GM18951 (cell line): ENCODE measurements around the gene MYBPC2.
"Not testable (repeated sequence)": the region's sequence is repeated elsewhere in the genome, so short reads cannot be mapped to it uniquely, and the experiment has no call there.

Source experiments
- POLR2A ChIP-seq: IDR thresholded peaks from 4 replicates; pipeline ENCODE4 v1.6.1; 2011; ENCODE audit warnings: mild to moderate bottlenecking; ENCODE audit not compliant: insufficient read length, insufficient read depth; ENCODE audit errors: extremely low read depth
- in situ Hi-C: fragments of 300-500 bp; cut with MboI; formaldehyde crosslinking; loops from one replicate; pipeline ENCODE4 v1.12.0; 2022; ENCODE audit warnings: low sequenced_read_pairs, mixed read lengths, inconsistent platforms; ENCODE audit not compliant: unreplicated experiment

The MYBPC2 gene

GRCh38 chr19:50432221-50433028 lies at the start of gene MYBPC2:
TSS of gene MYBPC2 (plus strand) at chr19:50432892. CDS start at chr19:50432954, 62 bp downstream.
- in situ Hi-C loops: no loop called here
- TF ChIP-seq POLR2A: peak; percentile 4

- in situ Hi-C loops: no loop called here
- no peak for TF ChIP-seq POLR2A
Measured at GRCh38 chr19:50383001-50383851, 49.5 kb upstream of the MYBPC2 start.

DNA sequence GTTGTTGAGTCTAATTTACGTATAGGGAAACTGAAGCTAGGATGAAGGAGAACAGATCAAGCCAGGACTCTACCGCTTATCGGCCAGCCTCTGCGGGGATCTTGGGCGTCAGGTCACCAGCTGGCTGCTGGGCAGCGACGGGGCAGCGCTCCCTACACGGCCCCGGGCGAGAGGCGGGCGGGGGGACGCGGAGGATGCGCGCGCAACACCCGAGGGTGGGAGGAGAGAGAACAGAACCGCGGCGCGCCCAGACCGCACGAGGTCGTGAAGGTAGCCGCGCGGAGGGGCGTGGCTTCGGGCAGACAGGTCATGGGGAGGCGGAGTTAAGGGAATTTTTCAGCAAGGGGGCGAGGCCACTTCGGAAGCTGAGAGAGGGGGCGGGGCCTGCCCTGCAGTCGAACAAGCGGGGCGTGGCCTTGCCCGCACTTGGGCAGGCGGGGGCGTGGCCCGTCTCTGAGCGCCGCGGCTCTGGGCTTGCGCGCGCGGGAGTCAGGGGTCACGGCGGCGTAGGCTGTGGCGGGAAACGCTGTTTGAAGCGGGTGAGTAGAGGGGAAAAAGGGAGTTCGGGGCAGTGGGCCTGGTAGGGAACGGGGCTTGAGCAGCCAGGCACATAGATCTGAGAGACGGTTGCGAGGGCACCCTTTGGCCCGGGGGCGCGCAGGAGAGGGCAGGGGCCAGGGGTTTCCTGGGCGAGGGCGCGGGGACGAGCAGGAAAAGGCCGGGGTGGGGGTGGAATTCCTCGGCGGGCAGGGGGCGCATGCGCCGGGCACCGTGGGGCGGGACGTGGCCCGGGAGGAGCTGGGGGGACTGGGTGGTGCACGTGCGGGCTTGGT lies 48.6 kb upstream of the MYBPC2 start, which contains the start of gene POLD1:
Gene POLD1 (plus strand): TSS at position 496 of the 833 bp plus-strand sequence. CDS start 14,505 bp downstream, outside the sequence.
- in situ Hi-C loops: no loop called here
- TF ChIP-seq POLR2A: peak; percentile 69

GRCh38 chr19:50384685-50385535 lies 47.8 kb upstream of the MYBPC2 start:
- TF ChIP-seq POLR2A: no peak
- in situ Hi-C loops: no loop called here

DNA sequence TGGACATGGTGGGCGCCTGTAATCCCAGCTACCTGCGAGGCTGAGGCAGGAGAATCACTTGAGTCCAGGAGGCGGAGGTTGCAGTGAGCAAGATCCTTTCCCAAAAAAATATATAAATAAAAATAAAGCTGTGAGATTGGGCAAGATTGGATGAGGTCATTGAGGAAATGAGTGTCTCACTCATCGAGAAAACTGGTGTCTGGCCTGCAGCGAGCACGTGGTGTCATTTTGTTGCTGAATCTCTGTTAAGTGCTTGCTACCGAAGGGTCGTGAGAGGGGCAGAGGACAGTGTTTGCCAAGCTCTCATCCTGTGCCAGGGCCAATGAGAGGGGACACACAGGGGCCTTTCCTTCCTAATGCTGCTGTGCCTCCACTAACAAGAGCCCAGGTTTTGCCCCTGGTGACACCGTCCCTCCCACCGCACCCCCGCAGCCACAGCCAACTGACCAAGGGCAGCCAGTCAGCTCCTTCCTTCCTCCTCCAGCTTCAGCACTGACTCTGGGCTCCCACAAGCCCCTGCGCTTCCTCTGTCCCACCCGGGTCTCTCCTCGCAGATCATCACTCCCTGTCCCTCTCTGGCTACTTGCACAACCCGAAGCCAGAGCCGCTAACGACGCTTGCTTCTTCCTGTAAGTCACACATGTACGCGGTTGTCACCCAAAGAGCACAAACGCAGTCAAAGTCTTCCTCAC lies 45.4 kb upstream of the MYBPC2 start:
- TF ChIP-seq POLR2A: no peak
- in situ Hi-C loops: no loop called here

- in situ Hi-C loops: no loop called here
Measured at GRCh38 chr19:50387868-50388245, 44.8 kb upstream of the MYBPC2 start.

DNA sequence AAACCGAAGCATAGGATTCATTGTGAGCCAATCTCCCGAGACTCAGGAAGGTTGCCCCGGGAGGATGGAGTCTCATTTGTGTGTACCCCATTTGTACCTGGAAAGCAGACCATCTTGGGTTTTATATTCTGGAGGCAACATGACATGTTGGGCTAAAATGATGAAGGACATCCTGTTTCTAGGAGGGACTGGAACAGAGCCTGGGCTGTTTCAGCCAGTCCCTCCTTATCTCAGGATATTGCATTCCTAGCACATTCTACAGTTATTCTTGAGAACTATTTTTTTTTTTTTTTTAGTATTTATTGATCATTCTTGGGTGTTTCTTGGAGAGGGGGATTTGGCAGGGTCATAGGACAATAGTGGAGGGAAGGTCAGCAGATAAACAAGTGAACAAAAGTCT lies 42.4 kb upstream of the MYBPC2 start:
- in situ Hi-C loops: not testable (repeated sequence)

More at GRCh38 chr19:50387868-50388245, 44.8 kb upstream of the MYBPC2 start:
- TF ChIP-seq POLR2A: no peak

- in situ Hi-C loops: not testable (repeated sequence)
Measured at GRCh38 chr19:50390952-50391351, 41.7 kb upstream of the MYBPC2 start.

DNA sequence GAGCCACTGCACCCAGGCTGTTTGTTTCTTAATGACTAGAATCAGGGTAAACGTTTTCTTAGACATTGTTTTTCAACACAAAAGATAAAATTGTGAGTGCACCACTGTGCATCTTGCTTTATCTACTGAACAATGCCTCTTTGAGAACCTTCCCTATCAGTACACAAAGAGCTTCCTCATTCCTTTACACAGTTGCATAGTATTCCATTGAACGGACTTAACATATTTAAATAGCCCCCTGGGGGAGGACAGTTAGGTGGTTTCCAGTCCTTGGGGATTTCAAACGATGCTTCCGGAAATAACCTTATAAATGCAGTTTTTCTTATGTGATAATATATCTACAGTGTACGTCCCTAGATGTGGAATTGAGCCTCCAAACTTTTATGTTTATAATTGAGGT lies 39.9 kb upstream of the MYBPC2 start:
- TF ChIP-seq POLR2A: no peak
- in situ Hi-C loops: no loop called here

- in situ Hi-C loops: no loop called here
Measured at GRCh38 chr19:50393589-50393988, 39.1 kb upstream of the MYBPC2 start.

DNA sequence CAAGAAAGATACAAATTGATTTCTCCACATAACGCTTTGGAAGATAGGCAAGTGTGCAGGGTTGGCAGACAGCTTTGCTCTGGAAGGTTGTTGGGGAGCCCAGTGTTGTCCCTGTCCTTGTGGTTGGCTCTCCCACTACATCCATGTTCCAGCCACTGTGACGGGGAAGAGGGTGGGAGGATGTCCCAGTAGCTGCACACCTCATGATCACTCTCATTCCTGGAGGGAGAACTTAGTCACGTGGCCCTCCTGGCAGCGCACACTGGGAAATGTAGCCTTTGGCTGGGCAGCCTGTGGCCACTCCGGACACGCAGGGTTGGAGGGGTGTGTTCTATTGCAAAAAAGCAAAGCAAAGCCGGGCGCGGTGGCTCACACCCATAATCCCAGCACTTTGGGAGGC lies 38.7 kb upstream of the MYBPC2 start:
- no peak for TF ChIP-seq POLR2A
- in situ Hi-C loops: no loop called here

More at GRCh38 chr19:50393589-50393988, 39.1 kb upstream of the MYBPC2 start:
- TF ChIP-seq POLR2A: no peak
